HG02759 (cell line): ENCODE data around the gene IL17C.
"Not testable (repeated sequence)": the region's sequence is repeated elsewhere in the genome, so short reads cannot be mapped to it uniquely, and the experiment has no call there.

Experiments used
- ATAC-seq: cut with Tn5 transposase; IDR thresholded peaks from one replicate; pipeline ENCODE4 v1.9.1; 2021; ENCODE audit warnings: mild to moderate bottlenecking, moderate library complexity; ENCODE audit not compliant: unreplicated experiment

IL17C gene

DNA sequence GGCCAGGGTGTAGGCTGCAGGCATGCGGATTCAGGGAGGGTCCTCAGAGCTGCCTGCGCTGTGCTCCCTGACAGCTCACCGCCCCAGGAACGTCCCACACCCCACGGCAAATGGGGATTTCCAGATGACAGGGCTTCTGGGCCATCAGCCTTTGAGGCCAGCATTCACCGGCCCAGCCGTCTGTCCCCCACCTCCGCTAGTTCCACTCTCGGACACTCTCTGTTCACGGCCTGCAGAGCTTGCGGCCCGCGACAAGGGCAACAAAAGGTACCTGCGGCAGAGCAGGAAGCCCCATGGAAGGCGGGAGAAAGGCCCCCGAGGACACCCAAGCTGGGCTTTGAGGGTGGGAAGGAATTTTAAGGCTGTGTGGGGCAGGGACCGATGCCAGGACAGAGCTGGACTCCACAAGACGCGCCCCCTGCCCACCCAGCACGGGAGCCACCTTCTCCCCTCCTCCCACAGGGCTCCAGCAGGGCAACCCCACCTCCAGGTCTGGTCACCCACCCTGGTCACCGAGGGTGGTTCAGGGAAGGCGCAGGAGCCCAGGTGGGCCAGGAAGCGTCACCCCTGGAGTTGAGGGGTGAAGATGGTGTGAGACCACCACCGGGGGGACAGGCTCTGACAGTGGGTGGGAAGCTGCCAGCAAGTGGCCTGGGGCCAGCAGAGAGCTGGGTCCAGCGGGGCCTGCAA lies 18.1 kb downstream of the IL17C start:
- ATAC-seq = no peak

DNA sequence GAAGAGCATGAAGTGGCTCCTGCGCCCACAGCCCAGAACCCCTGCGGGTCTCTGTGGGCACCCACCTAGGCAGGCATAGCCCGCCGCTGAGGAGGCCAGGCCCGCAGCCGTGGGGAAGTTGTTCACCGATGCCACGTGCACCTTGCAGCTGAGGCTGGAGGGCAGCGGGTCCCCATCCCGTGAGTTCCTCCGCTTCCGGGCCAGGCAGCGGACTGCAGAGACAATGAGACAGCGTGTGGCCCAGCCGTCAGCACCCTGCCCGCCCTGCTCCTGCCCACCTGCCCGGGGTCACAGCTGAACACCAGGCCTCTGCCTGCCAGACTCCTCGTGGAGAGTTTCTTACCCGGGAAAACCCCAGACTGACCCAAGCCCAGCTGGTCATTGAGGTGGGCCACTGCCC lies 19.0 kb downstream of the IL17C start:
- no peak for ATAC-seq

DNA sequence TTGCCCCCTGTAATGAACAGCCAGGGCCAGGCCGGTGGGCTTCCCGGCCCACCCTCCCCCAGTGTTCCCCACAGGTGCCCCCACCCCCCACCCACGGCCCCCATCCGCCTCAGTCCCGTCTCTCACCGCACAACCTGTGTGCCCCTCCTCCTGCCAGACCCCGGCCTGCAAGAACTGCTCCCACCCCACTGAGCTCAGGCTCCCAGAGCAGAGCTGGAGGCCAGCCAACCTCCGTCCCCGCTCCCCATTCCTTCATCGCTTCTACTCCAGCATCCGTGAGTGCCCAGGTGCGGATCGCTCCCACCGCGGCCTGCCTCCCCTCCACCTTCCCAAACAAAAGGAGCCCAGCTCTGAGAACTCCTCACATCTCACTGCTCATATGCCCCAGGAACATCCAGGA lies 20.3 kb downstream of the IL17C start:
- no peak for ATAC-seq

DNA sequence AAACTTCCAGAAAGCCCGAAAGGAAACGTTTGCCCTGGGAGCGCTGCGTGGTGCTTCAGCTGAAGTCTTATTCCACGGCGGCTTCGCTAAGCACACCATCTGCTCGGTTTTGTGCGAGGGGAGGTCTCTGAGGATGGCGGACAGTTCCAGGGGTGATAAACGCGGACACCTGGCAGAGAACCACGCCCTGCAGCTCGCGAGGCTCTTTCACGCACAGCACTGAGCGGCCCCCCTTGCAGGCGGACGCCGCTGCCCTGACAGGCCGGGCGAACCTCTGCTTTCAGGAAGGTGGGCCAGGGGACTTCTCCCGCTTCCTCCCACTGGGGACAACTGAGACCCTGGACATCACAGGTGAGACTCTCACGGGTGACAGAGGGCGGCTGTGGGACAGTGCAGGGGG lies 20.8 kb downstream of the IL17C start:
- ATAC-seq = no peak

DNA sequence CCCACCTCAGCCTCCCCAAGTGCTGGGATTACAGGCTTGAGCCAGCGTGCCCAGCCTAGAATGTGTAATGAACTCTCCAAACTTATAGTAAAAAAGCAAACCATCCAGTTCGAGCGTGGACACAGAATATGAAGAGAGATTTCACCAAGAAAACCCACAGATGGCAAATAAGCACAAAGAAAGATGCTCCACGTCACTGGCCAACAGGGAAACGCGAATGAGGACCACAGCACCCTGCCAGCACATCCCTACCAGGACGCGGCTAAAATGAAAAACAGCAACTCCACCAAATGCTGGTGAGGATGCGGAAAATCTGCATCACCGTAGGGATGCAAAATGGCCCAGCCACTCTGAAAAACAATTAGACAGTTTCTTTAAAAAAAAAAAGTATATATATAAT lies 23.1 kb downstream of the IL17C start:
- no peak for ATAC-seq

DNA sequence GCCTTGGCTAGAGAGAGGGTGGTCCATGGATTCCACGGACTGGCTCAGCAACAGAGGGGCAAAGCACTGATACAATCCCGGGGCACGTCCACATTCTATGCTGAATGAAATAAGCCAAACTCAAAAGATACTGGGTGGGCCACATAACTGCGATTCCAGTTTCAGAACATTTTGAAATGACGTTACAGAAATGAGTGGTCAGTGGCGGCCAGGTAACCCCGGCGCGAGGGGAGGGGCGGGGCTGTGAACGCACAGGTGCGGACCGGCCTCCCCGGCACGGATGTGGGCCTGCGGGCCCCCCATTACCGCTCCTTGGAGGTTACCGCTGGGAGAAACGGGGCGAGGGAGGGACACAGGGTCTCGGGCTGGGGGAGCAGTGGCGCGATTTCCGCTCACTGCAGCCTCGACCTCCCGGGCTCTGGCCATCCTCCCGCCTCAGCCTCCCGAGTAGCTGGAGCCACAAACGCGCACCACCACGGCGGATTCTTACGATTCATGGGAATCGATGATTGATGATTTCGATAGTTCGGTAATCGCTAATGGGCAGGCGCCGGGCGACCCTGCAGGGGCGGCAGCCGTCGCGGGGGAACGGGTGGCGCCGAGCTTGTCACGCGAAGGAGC lies 24.0 kb downstream of the IL17C start:
- peak; percentile 4 for ATAC-seq

DNA sequence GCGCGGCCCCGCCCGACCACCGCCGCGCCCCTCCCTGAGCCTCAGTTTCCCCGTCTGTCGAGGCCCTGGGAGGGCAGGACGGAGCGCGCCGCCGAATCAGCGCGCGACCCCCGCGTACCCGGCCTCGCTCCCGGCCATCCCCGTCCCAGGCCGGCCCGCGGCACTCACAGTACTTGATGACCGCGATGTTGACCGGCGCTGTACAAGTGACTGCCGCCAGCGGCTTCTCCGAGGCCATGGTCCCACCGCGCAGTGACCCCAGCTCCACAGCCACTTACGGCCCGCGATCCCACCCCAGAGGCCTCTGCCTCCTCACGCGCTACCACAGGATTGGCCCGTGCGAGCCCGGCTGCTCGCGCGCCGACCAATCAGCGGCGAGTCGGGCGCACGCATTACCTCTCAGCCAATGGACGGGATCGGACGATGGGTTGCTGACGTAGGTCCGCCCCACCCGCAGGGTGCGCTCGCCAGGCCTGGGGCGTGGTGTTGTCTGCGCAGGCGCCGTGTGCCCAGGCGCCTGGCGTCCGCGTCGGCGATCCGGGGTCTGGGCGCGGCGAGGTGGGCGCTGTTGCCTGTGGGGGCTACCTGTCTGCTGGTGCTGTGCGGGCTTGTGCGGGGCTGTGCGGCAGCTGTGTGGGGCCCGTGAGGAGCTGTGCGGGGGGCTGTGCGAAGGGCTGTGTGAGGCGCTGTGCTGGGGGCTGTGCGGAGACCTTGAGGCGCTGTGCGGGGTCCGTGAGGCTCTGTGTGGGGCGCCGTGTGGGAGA lies 24.7 kb downstream of the IL17C start, which contains the start of gene MVD:
Gene MVD, minus strand, starts transcription at position 249 of the 764 bp plus-strand sequence. Its CDS starts 11 bp downstream, at position 238.
- ATAC-seq = peak; percentile 95

DNA sequence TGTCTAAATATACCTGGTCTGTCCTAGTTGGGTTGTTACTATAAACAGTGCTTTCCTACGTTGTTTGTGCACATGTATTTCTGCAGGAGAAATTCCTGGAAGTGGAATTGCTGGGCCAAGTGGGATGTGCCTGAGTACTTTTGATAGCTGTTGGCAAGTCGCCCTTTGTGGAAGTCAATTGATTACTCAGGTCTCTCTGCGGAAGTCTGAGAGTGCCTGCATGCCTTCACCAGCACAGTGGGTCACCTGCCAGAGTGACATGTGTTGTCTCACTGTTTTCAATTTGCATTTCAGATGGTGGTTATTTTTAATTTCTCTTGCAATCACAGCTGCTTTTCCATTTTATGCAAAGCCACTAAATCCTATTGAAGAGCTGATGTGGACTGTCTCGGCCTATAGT lies 26.8 kb downstream of the IL17C start:
- no peak for ATAC-seq

DNA sequence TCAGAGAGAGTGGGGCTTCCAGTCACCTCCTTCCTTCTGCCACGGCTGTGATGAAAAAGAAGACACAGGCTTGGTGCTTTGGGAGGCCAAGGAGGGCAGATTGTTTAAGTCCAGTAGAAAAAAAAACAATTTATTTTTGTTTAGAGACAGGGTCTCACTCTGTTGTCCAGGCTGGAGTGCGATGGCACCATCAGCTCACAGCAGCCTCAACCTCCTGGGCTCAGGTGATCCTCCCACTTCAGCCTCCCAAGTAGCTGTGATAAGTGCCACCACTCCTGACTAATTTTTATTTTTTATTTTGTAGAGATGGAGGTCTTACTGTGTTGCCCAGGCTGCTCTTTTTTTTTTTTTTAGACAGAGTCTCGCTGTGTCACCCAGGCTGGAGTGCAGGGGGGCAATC lies 27.2 kb downstream of the IL17C start:
- ATAC-seq = no peak

DNA sequence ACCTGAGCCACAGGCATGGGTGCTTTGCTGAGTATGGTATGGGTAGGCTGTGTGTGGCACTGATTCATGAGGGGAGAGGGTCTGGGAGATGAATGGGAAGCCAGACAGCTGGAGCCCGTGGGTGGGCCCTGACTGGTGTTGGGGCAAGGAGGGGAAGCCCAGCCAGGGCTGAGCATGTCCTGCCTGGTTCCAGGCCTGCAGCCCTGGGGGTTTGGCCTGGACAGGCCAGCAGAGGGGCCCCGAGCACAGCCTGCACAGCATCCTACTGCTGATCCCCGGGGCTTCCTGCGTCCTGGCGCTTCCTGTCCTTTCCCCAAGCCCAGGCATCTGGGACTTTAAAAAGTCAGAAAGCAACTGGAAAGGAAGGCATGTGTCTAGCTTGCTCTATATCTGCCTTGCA lies 29.1 kb downstream of the IL17C start:
- ATAC-seq = no peak

DNA sequence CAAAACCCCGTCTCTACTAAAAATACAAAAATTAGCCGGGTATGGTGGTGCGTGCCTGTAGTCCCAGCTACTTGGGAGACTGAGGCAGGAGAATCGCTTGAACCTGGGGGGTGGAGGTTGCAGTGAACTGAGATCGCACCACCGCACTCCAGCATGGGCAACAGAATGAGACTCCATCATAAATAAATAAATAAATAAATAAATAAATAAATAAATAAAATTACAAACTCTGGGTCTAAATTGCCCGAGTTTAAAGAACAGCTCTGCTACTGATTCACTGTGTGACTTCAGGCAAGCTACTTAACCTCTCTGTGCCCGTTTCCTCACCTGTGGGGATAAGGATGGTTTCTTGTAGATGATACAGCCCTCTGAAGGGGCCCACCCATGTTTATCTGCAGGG lies 31.1 kb downstream of the IL17C start:
- not testable (repeated sequence) for ATAC-seq

DNA sequence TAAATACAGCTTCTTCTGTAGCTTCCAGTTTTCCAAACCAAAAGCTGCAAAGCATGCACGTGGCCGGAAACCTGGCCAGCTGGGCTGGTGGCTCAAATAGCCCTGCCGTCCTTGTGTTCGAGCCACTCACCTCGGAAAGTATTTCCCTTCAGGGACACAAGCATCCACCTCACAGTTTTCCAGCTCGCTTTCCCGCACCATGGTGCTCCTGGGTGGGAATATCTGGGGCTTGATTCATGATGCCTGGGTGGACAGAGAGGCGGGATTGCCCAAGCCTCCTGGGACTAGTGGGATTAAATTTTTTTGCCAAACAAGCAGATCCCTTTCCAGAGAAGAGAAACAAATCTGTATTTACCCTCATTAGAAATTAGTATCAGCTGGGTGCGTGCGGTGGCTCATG lies 31.6 kb downstream of the IL17C start:
- ATAC-seq = no peak

DNA sequence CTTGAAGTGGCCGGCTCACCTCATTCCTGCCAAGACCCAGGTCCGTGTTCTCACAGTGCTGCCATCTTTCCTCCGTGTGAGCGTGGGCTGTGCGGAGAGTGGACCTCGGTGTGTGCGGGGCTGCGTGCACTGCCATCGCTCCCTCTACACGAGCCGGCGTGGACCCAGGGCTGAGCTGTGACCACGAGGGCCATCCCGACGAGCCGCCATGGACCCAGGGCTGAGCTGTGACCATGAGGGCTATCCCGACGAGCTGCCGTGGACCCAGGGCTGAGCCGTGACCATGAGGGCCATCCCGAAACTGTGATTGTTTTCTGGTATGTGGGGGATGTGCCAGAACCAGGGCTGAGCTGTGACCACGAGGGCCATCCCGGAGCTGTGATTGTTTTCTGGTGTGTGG lies 33.4 kb downstream of the IL17C start:
- no peak for ATAC-seq

DNA sequence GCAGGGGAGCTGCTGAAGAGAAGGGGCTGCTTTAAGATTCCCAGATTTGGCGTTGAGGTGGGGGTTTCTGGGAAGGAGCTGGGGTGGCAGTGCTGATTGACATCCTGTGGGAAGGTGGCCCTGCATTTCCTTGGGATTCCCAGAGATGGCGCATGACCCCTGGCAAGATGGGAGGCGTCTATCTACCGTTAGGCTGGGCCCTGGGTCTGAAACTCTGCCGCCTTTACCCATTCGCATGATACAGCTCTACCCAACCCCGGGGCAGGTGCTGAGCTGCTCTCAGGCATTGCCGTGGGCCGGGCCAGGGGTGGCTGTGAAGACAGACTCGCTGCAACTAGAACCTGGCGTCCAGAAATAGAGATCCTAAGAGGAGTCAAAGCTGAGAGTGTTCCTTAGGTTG lies 34.4 kb downstream of the IL17C start:
- ATAC-seq = no peak

DNA sequence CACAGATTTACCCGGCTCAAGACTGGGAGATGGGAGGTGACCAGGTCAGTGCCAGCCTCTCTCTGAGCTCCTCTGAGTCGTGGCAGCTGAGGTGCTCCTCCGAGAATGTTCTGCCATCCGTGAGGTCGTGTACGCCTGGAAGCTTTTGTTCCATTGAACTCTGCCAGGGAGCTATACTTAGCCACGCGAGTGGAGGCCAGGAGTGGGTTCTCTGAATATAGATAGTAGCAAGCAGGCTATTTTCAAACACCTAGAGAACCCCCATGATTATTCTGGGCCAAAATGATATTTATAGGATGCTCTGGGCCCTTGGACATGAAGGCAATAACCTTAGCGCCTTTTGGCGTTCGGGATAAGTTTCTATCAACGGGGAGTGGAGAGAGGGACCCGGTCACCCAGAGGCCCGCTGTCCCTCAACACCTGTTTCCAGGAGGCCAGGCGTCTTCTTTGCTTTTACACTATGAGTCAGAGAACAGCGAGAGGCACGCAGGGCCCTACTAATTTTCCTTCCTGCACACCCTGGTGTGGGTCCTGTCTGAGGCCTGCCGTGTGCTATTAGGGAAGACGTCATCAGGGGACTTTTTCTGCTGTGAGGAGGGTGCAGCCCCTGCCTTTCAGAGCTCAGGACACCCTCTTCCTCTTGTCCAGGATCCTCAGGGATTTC lies 35.5 kb downstream of the IL17C start:
- ATAC-seq = no peak

DNA sequence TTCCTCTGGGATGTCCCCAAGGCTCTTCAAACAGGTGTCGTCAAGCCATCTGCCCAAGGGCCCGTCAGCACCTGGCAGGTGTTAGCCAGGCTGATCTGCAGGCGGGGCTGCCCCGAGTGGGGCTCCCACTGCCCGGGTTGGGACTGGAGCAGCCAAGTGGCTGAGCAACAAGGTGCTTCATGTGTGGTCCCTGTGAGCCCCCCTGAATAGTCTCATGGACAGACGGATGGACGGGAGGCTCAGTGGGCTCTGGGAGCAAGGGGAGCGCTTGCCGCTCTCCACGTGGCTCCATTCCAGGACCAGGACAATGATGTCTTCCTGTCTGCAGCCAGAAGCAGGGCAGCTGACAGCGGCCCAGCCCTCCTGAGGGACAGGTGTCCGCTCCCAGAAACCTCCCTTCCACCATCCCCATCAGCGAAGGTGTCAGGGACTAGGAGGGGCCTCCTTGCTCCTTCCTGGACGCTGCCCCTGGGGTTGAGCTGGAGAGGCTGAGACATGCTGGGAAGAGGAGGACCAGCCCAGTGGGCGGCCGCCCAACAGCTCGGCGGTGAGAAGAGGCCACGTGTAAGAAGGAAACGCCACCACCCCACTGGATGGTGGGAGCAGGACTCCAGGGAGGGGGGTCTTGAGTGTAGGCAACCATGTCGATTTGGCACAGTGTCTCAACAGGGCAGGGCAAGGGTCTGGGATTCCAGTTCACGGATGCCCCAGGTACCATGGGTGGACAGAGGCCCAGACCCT lies 38.3 kb downstream of the IL17C start:
- no peak for ATAC-seq

DNA sequence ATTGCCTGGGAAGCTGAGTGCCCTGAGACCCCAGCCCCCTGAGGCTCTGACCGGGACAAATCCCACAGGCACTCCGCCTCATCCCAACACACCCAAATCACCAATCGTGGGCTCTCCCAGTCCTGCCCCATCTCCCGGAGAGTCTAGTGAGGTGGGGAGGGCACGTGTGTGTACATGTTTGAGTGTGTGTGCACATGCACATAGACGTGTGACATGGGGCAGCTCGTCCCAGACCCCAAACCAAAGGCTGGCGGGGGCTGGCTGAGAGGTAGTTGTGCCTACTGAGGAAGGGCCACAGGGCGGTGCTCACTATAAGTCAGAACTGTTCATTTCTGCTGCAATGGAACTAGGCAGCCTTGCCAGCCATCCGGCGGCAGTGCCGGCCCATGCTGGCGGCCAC lies 39.3 kb downstream of the IL17C start:
- no peak for ATAC-seq

DNA sequence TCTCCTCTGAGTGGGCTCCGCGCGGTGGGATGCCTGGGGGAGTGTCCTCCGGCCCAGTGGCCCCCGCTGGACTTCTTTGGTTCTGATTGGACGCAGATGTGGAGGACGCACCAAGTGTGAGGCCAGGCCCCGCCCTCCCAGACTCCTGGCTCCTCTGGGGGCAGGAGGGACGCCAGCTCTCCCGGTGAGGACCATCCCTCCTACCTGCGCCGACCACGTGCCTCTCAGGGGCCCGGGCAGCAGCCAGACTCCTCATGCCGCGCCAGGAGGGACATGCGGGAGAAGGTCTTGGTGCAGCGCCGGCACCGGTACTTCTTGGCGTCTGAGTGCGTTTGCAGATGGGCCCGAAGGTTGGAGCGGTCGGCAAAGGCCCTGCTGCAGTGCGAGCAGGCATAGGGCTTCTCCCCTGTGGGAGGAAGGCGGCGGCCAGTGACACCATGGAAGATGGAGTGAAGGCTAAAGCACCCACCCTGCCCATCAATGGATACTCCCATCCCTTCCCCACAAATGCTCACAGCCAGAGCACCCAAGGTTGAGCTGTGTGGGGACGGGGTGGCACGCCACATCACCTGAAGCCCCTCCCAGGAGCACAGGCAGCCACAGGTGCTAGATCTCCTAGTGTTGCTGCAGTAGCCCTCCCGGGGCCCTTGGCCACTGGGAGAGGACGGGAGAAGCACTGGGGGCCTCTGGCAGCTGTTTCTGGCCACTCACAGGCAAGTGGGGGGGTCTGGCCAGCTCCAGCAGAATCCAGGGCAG lies 40.0 kb downstream of the IL17C start:
- ATAC-seq = no peak

DNA sequence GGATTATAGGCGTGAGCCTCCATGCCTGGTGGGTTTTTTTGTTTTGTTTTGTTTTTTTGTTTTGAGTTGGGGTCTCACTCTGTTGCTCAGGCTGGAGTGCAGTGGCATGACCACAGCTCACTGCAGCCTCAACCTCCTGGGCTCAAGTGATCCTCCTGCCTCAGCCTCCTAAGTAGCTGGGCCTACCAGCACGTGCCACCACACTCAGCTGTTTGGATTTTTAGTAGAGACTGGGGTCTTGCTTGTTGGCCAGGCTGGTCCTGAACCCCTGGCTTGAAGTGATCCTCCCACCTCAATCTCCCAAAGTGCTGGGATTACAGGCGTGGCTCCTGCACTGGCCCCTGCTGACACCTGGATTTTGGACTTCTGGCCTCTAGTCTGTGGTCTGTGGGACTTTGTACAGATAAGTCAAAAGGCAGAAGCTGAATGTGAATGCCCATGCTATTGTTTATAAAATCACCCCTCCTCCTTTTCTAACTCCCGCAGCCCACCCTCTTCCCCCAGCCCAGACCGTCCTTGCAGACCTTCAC lies 42.2 kb downstream of the IL17C start:
- ATAC-seq = no peak
